BJ (cell line): ENCODE data around the gene LEPROT. TPM values are rescaled to one million over a fixed set of nuclear protein-coding genes. Genes with fewer than 3 reads are reported as not detected.
"Not testable (repeated sequence)": the region's sequence is repeated elsewhere in the genome, so short reads cannot be mapped to it uniquely, and the experiment has no call there.

Source experiments
- CTCF ChIA-PET: fragments of 350-600 bp; formaldehyde crosslinking; extraction: SDS; loops from one replicate; lab custom pipeline; 2021; ENCODE audit warnings: antibody characterized with exemption, inconsistent platforms; lab: Yijun Ruan, JAX
- POLR2A ChIA-PET: fragments of 300-600 bp; sonication (Branson Sonifier 250); formaldehyde crosslinking; extraction: SDS; loops from one replicate; lab custom pipeline; 2021; ENCODE audit warnings: antibody characterized with exemption; lab: Charles Lee
- DNase-seq: peaks from one replicate; pipeline ENCODE4 v3.0.0-alpha.2; 2011; ENCODE audit warnings: low read depth
- H3K27me3 ChIP-seq: 2 replicates; pipeline ENCODE4 v1.6.0; 2011; ENCODE audit warnings: low read length; ENCODE audit not compliant: control insufficient read depth, insufficient read depth
- H3K36me3 ChIP-seq: 2 replicates; pipeline ENCODE4 v1.5.1; 2011; ENCODE audit warnings: low read length; ENCODE audit not compliant: control insufficient read depth, insufficient read depth
- H3K4me3 ChIP-seq: 2 replicates; pipeline ENCODE4 v1.5.1; 2011; ENCODE audit warnings: low read depth, mild to moderate bottlenecking, control low read depth, low read length
- polyA plus RNA-seq: library from polyadenylated mRNA; depleted of rRNA; stranded (reverse); fragments of >200 nt; gene quantifications from 2 replicates; pipeline ENCODE4 v1.2.3, GENCODE V29; 2011
- TF ChIP-seq, protein P1 (sequence below): IDR thresholded peaks from 2 replicates; pipeline ENCODE4 v1.5.1; 2011; ENCODE audit warnings: low read depth, mild to moderate bottlenecking, control low read depth, inconsistent platforms, low read length, moderate library complexity; ENCODE audit not compliant: insufficient read depth

LEPROT gene
- polyA plus RNA-seq, 1 experiment: 66.2 TPM

DNA sequence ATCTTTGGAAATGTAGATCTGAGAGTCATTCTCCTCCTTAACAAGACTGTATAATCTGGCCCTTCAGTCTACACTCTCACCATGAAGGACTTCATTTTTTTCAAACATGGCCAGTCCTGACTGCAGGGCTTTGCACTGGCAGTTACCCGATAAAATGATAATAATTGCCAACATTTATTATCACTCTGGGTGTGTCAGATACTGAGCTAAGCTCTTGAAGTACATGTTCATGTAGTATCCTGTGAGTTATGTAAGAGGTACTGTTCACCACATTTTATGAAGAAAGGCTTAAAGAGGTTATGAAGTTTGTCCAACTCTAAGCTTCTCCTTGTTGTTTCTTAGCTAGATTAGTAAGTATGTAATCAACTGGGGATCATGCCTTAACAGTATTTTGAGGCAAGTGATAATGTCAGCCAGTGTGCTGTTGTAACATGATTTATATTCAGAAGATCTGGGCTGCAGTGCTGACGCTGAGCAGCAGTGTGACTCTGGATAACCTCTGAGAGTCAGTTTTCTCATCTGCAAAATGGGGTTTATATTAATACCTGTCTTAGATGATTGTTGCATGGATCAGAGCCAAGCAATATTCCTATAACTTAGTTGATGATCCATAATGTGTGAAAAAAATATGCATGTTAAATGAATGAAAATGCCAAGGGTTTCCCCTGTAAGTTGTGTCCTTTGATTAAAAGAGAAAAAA, 42.1 kb upstream of the LEPROT start:
- POLR2A ChIA-PET: no interaction called here
- Histone ChIP-seq H3K4me3 (no peak overlapping the region), H3K27me3 (no peaks in the 10 kb centered on the region), H3K36me3 (no peaks in the 10 kb centered on the region)
- TF ChIP-seq, protein P1, sequence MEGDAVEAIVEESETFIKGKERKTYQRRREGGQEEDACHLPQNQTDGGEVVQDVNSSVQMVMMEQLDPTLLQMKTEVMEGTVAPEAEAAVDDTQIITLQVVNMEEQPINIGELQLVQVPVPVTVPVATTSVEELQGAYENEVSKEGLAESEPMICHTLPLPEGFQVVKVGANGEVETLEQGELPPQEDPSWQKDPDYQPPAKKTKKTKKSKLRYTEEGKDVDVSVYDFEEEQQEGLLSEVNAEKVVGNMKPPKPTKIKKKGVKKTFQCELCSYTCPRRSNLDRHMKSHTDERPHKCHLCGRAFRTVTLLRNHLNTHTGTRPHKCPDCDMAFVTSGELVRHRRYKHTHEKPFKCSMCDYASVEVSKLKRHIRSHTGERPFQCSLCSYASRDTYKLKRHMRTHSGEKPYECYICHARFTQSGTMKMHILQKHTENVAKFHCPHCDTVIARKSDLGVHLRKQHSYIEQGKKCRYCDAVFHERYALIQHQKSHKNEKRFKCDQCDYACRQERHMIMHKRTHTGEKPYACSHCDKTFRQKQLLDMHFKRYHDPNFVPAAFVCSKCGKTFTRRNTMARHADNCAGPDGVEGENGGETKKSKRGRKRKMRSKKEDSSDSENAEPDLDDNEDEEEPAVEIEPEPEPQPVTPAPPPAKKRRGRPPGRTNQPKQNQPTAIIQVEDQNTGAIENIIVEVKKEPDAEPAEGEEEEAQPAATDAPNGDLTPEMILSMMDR: no peak
- DNase-seq: no peak
- CTCF ChIA-PET: no interaction called here

DNA sequence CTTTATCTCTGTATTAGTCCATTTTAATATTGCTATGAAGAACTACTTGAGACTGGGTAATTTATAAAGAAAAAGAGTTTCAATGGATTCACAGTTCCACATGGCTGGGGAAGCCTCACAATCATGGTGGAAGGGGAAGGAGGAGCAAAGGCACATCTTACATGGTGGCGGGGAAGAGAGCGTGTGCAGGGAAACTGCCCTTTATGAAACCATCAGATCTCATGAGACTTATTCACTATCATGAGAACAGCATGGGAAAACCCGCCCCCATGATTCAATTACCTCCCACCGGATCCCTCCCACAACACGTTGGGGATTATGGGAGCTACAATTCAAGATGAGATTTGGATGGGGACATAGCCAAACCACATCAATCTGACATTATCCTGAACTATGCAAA, 36.0 kb upstream of the LEPROT start:
- POLR2A ChIA-PET, DNase-seq, H3K36me3 ChIP-seq, H3K4me3 ChIP-seq, H3K27me3 ChIP-seq: not testable (repeated sequence)
- CTCF ChIA-PET: interaction anchor here (1.9 kb wide), 1 partner anchor 13 kb away, joined by 8 read pairs; no protein-coding TSS in a partner anchor

DNA sequence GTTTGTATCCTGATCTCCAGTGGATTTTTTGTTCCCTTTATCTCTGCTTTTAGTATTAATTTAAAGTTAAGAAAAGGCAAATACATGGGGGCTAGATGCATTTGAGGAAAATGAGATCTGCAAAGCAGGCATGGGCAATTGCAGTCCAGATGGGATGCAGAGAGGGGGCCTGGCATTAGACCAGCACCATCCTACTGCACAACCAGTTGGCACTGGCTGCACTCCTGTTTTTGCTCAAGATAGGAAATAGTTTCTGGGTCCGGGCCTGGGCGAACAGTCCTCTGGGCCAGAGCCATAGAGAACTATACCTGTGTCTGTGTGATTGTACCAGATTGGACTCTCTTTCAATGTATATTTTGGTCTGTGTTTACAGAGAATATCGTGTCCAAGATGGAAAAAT, 34.0 kb upstream of the LEPROT start:
- CTCF ChIA-PET: no interaction called here
- TF ChIP-seq, protein P1: no peak

DNA sequence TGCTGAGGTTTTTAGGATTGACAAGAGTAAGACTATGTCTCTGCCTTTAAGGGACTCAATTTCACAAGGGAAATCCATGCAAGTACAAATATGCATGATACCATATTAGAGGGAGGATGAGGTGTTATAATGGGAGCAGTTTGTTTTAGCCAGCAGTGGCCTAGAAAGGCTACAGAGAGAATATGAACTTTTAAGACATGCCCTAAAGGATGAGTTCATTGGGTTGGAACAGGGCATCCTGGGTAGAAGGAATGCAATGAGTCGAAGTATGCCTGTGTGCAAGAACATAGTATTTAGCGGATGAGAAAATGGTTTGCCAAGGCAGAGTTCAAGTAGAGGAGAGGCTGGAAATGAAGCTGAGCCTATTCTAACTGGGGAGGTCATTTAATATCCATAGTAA, 32.6 kb upstream of the LEPROT start:
- no peak for DNase-seq
- TF ChIP-seq, protein P1: no peak
- H3K4me3 ChIP-seq: no peak overlapping the region
- ChIA-PET POLR2A (no interaction called here), CTCF (interaction anchor here (0.6 kb wide), 1 partner anchor 56 kb away, joined by 3 read pairs; no protein-coding TSS in a partner anchor)
- no peaks in the 10 kb centered on the region for H3K36me3 ChIP-seq
- H3K27me3 ChIP-seq: no peaks in the 10 kb centered on the region

More for the DNA sequence above, 34.0 kb upstream of the LEPROT start:
- H3K27me3 ChIP-seq: no peaks in the 10 kb centered on the region
- no peak for DNase-seq
- H3K4me3 ChIP-seq: no peak overlapping the region
- POLR2A ChIA-PET: no interaction called here
- H3K36me3 ChIP-seq: no peaks in the 10 kb centered on the region

DNA sequence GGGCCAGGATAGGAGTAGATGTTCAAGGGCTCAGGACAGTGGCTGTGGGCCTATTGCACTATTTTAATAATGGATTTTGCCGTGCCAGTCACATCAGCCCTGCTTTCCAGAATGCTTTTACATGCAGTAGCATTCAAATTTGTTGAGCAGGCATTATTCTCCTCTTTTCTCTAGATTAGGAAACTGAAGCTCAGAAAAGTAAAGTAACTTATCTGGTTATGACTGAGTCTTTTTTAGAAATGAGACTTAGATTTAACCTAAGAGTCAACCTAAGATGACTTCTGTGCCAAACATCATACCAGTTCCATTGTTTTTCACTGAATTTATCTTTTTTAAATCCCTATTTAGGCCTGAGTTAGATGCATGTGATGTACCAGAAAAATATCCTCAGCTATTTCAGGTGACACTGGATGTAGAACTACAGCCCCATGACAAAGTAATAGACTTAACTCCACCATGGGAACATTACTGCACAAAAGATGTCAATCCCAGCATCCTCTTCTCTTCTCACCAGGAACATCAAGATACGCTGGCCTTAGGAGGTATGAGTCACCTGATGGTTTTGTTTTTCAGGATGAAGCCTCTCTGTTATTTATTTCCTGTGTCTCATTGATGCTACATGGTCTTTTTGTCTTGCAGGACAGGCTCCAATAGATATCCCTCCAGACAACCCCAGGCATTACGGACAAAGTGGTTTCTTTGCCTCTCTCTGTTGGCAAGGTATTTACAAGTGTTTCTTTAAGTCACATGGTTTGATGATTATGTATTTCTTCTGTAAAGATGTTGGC, 31.4 kb upstream of the LEPROT start:
- TF ChIP-seq, protein P1: no peak
- Histone ChIP-seq H3K4me3 (no peak overlapping the region), H3K36me3 (no peaks in the 10 kb centered on the region), H3K27me3 (no peaks in the 10 kb centered on the region)
- ChIA-PET CTCF (no interaction called here), POLR2A (no interaction called here)
- DNase-seq: no peak
